CD4-positive, alpha-beta T cell treated with Interferon gamma for 1 hour (primary cell): ENCODE results near the gene TTC34.

Experiments
- DNase-seq: peaks from one replicate; pipeline ENCODE4 v3.0.0-alpha.2; 2020

Gene TTC34

DNA sequence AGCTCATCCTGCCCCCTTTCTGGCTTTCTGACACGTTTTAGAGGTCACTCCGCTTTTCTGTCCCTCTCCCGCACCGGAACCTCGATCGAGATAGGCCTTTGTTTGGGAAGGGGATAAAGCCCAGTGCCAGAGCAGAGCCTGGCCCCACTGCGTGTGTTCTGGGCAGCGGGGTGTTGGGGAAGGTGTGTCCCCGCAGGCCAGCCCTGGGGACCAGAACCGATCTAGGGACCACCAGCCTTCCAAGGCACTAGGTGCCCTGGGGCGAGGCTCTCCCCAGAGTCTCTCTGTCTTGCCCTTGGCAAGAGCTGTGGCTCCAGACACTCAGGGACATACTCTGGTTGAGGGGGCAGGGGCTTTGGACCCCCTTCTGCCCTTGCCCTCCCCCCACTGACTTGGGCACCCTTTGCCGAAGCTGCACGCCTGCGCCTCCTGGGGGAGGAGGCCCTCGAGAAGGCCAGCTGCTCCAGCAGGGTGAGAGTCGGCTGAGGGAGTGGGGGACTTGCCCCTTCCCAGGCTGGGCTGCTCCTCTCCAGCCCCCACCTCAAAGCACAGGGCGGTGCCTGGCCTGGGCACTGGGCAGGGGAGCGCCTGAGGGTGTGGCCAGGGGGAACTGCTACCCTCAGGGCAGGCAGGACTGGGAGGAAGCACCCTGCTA is 198.5 kb downstream of the TTC34 start:
- no peak for DNase-seq

DNA sequence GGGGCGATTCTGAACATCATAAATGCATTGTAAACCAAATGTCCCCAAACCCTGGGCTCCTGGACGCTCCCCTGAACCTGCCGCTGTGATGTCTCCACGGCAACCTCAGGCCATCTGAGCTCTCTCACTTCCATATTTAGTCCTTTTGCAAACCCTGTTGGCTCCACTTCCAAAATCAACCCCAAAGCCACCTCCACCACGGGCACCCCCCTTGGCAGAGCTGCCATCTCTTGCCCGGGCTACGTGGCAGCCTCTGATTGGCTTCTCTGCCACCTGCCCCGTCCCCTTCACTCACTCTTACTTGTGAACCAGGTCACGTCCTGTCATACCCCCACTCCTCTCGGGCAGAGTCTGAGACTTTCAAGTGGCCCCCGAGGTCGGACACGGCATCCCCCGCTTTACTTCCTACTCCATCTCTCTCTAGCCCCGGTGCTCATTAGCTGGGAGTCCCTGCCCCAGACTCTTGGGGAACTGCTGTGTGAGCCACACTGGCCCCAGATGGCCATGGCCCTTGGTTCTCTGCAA is 199.1 kb downstream of the TTC34 start:
- DNase-seq, result no peak

DNA sequence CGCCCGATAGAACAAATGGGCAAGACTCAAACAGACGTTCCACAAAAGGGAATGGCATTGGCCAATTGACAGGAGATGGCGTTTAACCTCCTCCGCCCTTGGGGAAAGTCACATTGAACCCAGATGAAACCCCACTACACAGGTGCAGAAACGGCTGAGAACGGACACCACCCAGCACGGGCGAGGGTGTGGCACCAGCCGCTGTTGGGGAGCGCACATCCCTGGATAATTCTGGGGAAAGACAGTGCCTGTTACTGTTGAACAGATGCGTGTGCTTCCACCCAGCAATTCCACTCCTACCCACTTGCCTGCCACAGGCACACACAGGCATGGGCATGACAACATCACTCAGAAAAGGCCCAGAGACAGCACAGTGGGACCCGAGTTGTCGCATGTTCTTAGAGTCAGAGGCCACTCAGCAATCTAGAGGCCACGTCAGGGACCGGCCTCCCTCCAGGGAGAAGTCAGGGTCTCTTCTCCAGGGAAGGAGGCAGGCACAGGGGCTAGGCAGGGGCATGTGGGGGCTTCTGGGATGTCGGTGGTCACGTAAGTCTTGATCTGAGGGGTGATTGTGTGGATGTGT is 199.7 kb downstream of the TTC34 start:
- no peak for DNase-seq

DNA sequence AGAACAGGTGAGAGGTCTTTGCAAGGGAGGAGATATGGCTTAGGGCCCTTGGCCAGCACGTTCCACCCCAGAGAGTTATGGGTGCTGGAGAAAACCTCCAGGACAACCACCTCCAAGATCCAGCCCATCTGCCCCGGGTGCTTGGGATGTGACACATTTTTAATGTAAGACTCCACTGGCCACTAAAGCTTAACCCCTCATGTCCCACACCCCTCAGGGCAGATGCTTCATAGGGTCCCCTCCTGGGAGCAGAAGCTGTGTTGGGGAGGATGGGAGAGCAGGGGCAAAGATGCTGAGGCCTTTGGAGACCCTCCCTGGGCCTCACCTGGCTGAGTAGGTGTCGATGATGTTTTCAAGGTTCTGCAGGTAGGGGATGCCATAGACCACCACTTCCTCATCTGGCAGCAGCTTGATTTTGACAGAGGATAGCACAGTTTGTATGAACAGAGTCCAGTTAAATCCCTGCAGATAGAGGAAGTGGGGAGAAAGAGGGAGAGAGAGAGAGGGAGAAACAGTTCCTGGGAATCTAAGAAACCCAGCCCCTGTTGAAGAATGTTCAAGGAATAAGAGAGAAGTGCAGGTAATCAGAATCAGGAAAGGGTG is 203.1 kb downstream of the TTC34 start:
- DNase-seq, result no peak

DNA sequence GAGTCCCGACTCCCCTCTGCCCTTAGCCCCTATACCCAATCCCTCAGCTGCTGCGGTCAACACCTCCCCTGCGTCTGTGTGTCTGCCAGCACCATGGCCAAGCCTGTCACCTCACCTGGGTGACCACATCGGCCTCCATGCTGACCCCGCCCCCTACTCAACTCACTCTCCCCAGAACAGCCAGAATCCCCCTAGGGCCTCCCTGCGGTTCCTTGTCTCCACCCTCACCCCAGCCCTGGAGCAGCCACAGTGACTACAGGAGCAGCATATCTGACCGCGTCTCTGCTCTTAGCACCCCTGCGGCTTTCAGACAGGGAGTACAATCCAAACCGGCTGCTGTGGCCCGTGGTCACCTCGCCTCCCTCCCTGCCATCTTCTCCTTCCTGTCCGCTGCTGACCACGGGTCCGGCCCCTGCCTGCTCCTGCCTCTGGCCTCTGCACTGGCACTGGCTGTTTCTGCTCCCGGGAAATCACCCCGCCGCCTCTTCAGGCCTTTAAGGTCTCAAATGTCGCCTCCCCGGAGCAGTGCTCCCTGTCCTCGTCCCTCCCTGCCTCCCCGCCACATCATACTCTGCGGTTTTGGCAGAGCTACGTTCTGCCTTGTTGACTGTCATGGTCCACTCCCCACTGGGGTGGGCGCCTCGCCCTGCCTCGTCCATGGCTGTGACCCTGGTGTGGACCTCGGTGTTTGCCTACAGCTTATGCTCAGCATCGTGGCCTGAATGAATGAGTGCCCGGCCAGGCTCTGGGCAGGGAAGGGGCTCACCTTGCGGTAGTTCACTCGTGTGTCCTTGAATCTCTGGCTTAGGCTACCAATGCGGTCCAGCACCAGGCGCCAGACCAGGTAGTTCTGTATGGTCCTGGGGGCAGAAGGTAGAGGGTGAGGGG is 203.8 kb downstream of the TTC34 start:
- no peak for DNase-seq

DNA sequence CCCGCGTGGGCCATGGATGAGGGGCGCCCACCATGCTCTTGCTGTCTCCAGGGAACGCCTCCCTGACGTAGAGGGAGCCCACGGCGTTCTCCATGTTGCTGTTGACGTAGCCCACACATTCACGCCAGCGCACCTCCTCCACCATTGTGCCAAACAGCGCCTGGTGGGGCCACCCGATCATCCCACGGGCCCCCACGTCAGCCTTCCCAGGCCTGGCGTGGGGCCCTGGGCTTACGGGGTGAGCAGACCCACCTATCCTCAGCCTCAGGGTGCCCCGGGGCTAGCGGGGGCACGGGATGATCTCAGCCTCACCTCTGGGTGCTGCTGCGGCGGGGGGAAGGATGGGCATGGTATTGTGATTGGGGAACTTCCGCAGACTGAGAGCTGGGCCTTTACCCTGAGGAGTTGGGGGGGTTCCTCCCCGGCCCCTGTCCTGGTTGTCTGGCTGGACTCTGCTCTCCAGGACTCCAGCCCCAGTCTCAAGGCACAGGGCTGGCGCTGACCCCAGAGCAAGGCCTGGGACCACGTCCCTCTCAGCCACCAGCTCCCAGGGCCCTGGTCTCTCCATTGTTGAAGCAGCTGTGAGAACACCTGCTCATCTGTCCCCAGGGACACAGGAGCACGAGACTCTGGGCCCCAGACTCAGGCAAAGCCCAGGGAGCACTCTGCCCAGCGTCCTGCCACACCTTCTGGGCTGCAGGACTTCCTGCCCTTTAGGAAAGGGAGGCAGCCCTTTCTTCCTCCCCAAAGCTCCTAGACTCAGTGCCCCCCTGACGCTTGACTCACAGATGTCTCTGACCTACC is 204.8 kb downstream of the TTC34 start:
- DNase-seq, result no peak

DNA sequence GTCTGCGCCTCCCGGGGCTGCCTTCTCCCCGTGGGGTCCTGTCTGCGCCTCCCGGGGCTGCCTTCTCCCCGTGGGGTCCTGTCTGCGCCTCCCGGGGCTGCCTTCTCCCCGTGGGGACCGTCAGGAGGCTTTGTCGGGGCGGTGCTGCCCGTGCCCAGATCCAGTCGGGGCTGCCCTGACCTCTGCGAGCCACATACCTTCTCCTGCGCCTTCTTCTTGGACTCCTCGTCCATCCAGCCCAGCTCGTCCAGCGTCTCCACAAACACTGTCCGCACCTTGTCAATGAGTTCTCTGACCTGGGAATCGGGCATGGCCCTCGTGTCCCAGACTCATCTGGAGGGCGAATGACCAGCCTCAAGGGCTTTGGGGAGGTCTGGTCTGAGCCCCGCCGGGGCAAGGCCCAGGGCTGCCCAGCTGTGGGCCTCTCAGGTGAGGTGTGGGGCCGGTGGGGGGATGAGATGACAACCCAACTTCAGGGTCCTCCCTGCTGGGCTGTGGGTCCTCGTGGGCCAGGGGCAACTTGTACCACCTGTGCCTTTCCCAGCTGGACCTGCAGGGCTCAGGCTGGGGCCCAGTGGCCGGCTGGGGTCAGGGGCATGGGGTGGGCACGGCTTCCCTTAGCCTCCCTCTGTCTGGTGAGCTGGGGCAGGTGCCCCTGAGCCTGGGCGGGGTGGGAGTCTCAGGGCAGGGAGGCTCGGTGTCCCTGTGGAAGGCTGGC is 205.5 kb downstream of the TTC34 start:
- no peak for DNase-seq

DNA sequence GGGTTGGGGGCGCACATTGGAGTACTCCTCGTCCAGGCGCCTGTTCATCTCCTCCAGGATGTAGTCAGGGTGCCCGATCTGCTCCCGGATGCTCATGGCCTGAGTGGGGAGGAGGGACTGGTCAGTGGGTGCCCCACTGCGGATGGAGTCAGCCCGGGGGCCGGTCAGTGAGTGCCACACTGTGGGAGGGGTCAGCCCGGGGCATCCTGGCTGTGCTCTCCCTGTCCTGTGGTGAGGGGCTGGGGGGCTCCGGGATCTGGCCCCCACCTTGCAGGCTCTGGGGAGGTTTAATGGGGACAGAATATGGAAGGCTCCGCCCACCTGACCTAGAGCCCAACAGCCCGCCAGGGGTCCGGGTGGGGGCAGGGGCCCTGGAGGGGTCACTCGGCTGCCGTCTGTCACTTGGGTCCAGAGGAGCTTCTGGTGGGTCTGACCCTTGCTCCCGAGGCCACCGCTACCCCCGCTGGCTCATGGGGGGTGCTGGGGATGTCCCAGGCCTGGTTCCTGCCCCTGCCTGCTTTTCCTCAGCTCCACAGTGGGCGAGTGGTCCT is 206.2 kb downstream of the TTC34 start:
- no peak for DNase-seq

DNA sequence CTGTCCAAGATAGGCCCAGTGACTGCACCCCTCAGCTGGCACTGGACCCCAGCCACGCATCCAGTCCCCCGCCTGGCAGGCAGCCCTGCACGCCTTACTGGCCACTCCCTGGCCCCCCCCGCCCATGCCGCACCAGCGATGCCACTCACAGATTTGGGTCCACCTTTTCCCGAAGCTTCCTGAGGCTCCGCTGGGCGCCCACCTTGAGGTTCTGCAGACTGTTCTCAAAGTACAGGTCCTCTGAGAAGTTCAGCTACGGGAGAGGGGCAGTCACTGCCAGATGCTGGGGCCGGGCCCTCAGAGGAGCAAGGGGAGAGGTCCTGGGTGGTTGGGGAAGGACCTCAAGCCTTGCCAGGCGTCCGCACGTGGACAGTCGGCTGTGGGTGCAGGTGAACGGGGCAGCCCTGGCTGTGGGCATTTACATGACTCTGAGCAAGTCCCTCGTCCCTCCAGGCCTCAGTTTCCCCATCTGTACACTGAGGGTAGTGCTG is 206.8 kb downstream of the TTC34 start:
- DNase-seq, result no peak

DNA sequence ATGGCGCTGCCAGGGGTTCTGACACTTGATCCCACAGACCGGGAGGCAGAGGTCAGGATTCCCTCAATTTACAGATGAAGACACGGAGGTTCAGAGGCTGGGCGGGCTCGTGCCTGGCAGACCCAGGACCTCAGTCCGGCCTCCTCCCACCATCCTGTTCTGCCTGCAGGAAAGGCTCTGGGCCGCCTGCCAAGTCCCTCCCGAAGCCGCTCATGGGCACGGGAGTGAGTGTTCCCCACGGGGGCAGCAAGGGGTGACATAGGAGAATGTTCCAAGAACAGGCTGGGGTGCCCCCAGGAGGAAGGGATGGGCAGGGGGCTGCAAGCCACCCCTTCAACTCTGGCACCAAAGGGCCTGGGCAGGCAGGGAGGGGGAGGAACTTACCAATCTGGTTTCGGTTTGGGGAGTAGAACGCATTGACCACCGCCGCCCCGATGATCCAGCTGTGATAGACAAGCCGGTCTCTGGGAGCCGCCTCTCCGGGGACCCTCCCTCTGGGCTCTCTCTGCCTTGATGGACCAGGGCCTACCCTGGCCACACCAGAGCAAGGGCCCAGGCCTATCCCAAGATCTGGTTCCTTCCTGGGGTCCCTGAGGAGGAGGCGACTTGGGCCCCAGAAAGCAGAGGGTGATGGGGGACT is 207.4 kb downstream of the TTC34 start:
- DNase-seq, result no peak

DNA sequence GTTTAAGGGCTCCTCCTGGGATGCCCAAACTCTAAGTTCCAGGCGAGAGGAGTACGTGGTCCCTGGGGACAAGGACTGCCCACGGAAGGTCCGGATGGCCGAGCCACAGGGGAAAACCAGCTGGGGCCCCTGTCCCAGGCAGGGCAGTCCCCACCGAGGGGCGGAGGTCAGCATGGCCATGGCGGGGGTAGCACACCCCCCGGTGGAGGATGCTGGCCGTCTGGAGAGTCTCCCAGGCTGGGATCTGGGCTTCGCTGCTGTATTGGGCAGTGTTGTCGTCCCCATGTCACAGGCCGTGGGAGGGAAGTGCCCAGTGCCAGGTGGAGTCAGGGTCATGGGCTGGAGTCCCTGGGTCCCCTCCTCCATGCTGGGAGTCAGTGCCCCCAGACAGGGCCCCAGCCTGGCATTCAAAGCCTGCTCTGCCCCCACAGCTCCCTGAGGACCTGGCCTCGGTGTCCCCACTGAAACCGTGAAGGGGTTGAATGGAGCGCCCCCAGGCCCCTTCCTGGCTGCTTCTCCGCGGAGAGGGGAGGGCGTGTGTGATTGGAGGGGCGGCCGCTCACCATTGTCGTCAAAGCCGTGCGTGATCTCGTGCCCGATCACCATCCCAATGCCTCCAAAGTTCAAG is 208.1 kb downstream of the TTC34 start:
- DNase-seq, result no peak

DNA sequence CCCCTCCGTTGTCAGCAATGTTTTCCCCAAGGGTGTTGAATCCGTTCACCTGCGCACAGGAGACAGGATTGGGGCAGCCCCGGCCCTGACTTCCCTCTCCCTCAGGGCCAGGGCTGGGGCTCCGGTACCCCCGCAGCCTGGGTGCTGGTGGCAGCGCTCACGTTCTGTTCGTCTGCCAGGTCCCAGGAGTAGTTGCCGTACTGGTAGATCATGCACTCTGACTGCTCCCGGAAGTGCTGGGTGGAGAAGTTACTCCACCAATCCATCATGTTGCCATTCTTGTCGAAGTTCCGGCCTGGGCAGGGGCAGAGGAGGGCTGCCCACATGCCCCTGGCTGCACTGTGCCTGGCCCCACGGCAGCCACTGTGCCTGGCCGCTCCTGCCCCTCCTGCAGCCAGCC is 208.8 kb downstream of the TTC34 start:
- DNase-seq, result no peak

DNA sequence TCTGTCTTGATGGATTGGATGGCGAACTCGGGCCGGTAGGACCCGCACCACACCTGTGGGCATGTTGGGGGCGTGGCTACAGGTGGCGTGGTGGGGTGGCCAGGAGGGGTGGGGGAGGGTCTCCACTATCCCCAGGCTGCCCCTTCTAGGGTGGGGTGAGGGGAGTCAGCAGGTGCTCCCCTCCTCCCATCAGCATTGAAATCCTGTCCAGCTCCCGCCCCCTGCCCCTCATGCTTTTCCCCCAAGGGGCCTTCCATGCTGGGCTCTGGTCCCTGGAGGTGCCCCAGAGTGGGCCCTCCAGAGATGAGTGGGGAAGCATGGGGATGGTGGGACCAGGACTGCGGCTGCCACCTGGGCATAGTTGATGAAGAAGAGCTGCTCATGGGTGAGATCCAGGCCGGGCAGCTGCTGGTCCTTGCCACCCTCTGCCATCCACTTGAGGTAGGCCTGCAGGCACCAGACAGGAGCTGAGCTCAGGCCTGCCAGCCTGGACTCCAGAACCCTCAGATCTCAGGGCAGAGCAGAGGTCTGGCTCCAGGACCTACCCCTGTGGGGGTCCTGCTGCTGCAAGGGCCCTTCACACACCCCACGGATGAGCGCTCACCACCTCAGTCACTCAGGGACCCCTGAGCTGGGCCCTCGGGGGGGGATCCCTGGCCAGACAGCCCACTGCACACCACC is 209.8 kb downstream of the TTC34 start:
- no peak for DNase-seq

DNA sequence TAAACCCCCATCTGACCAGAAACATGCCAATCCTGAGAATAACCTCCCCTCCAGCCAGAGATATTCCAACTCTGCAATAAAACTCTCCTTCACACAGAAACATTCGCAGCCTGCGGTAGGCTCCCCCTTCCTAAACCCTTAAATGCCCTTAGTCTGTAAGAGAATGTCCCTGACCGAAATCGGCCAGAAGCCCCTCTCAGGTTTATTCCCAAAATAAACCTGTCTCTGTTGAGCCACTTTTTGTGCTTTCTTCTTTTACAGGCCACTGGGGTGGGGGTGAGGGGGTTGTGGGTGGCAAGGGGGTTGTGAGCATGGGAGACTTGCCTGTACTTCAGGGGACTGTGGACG is 210.3 kb downstream of the TTC34 start:
- DNase-seq, result no peak

DNA sequence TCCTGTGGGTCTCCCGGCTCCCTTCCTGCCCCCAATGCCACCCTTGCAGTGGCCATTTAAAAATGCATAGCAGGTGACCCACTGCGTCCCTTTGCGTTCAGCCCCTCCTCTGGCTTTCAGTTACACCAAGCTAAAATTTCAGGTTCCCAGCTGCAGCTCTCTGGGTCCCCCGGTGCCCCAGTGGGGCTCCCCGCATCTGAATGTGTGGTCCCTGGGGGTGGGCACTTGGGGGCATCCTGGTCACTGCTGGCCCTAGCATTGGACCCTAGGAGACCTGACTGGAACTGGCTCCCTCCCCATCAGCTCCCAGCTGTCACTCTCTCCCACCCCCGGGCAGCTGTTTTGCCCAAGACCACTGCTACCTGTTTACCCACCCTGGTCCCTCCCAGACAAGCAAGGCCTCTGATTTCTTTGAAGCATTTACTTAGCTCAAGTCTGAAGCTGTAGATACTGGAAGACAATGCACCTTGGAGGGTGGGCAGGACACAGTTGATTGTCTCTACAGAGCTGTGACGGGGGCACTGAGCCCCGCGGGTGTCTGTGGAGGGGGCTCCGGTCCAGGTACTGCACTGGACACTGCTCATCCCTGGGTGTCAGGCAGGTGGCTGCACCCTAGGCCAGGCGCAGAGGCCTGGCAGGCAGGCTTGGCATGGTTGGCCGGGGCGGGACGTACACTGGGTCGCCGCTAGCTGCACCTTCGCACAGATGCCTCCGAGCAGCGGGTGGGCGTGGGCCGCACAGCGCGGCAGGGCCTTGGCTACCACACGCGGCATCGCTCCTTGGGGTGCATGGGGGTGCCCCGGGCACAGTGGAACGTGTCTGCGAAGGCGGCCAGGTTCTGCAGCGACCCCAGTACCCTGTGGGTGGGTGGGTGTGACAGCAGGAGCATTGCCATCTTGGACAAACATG is 211.0 kb downstream of the TTC34 start:
- no peak for DNase-seq

DNA sequence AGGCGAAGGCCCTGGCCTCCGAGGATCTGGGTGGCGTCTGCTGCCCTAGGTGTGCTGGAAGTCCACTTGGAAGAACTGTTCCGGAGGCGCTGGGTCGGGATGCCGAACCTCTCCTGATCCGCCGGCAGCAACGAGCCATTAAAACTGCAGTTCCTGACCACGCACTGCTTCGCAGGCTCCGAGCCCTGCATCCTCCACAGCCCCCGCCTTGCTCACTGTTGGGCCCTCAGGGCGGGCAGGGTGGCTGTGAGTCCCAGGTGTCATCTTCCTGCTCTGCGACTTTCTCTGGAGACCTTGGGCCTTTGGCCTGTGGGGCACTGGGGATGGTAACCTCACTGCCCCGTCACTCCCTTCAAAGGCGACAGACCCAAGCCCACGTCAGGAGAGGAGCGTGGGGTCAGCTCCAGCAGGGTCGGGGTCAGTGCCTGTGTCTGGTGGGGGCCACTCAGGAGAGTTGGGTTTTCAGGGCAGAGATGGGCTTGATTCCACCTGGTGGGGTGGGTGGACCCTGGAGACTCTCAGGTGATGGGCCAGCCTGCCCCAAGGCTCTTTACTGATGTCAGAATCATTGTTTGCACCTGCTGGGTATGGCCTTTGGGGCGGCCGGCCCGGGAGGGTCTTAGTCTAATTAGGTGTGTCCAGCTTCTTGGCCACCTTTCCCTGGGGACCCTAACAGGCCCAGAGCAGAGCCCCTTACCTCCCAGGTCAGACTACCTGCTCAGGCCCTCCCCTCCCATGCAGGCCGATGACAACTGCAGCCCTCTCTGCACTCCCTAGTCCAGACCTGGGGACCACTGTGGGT is 211.9 kb downstream of the TTC34 start:
- no peak for DNase-seq

DNA sequence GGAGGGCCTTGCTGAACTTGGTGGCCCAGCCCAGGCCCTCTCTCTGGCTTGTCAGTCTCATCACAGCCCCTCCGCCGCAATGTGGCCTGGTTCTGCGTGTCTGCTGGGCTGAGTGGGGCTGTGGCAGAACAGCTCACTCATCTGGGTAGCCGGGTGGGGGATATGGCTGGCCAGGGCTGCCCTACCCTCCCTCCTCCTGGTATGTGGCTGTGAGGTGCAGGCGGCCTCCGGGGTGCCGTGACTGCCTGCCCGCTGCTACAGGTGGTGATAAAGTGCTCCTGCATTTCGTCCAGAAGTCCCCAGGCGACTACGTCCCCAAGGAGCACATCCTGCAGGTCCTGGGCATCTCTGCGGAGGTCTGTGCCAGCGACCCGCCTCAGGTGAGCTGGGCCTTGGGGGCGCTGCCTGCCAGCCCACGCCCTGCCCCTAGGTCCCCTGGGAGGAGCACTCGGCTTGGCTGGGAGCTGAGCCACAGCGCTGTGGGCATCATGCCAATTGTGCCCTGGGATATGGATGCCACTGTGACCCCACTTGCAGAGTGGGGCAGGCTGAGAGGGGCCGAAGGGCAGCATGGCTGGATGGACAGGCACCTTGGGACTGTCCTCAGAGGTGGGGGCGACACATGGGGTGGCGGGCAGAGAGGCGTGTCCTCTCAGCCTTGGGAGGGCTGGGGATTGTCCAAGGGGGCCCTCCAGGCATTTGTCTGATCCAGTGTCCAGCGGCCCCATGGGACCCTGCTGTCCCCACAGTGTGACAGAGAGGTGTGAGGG is 212.6 kb downstream of the TTC34 start:
- DNase-seq, result no peak
